Breast epithelium (tissue), 4 donors: ENCODE measurements around the gene SPTLC1. TPM values are rescaled to one million over a fixed set of nuclear protein-coding genes. Genes with fewer than 3 reads are reported as not detected.

Experiments
- DNase-seq, 2 donors: peaks; one replicate each; pipeline ENCODE4 v3.0.0-alpha.2; 2019; ENCODE audit warnings: low spot score in 2 of 2
- H3K27ac ChIP-seq, 2 donors: fragments of 200-600 bp; sonication (generic) in 1 of 2; one replicate each; pipeline ENCODE4 v1.5.1; 2016 to 2019; ENCODE audit warnings: mild to moderate bottlenecking in 1 of 2
- H3K27me3 ChIP-seq, 2 donors: fragments of 200-600 bp; sonication (generic) in 1 of 2; one replicate each; pipeline versions ENCODE4 v1.5.1 to v1.6.0; 2017 to 2019; ENCODE audit warnings: control low read depth in 1 of 2, mild to moderate bottlenecking in 1 of 2
- H3K36me3 ChIP-seq: fragments of 200-600 bp; one replicate; pipeline ENCODE4 v1.5.1; 2019
- H3K4me1 ChIP-seq, 2 donors: fragments of 200-600 bp; sonication (generic); one replicate each; pipeline ENCODE4 v1.5.1; 2016 to 2019; ENCODE audit warnings: control low read depth in 1 of 2
- H3K4me3 ChIP-seq, 3 donors: fragments of 200-600 bp; sonication (generic); 1 replicate in 2 of 3; 2 replicates in 1 of 3; pipeline ENCODE4 v1.5.1; 2016 to 2019; ENCODE audit warnings: mild to moderate bottlenecking in 3 of 3, moderate library complexity in 2 of 3
- H3K9me3 ChIP-seq, 2 donors: fragments of 200-600 bp; sonication (generic) in 1 of 2; one replicate each; pipeline ENCODE4 v1.5.1; 2016 to 2019; ENCODE audit warnings: control low read depth in 1 of 2
- CTCF ChIP-seq, 3 donors: fragments of 450-650 bp; IDR thresholded peaks; one replicate each; pipeline ENCODE4 v1.5.1; 2016 to 2017; ENCODE audit warnings: antibody characterized with exemption in 3 of 3, mild to moderate bottlenecking in 3 of 3, moderate library complexity in 3 of 3
- POLR2A ChIP-seq: fragments of 450-650 bp; IDR thresholded peaks from one replicate; pipeline ENCODE4 v1.6.1; 2016; ENCODE audit warnings: antibody characterized with exemption, mild to moderate bottlenecking, moderate library complexity
- POLR2AphosphoS5 ChIP-seq, 3 donors: sonication (generic); formaldehyde crosslinking; IDR thresholded peaks; one replicate each; pipeline ENCODE4 v1.6.1; 2017; ENCODE audit warnings: antibody characterized with exemption in 3 of 3
- intact Hi-C: fragments of 100-400 bp; cut with DNase I; formaldehyde crosslinking; loops from one replicate; pipeline ENCODE4 v1.15.1; 2023; ENCODE audit warnings: low total_unique reads
- total RNA-seq, 3 donors: library from RNA; depleted of rRNA; stranded (reverse); fragments of >200 nt; gene quantifications; one replicate each; pipeline ENCODE4 v1.1.0, GENCODE V29; 2016

The SPTLC1 gene
- total RNA-seq, 3 donors from 2014 or later, result 89.8 to 109 (median 99.7) TPM

DNA sequence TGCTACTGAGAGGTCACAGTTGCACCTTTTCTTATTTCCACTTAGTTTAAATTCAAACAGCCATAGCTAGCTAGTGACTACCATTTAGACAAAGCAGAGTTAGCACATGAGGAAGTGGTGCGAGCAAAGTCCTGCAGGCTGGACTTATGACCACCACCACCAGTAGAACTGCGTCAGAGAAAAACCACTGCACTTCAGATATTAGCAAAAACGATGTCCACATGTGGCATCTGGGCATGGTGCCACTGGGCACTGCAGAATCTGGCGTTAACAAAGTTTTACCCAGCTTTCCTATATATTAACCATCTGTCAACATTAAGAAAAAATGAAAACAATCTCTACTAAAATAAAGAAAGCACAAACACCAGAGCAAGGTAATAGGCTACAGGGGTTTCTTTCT, 80.1 kb downstream of the SPTLC1 start:
- Histone ChIP-seq H3K27ac (peak overlapping the region in 1 of 2 donors; percentile 13), H3K36me3 (peaks cover 4% of the 10 kb centered on the region), H3K9me3 (no peaks in the 10 kb centered on the region), H3K4me3 (no peak overlapping the region), H3K27me3 (no peaks in the 10 kb centered on the region), H3K4me1 (no peaks in the 10 kb centered on the region)
- intact Hi-C loops, result no loop called here
- no peak for DNase-seq
- no peak for TF ChIP-seq POLR2A
- TF ChIP-seq POLR2AphosphoS5 (IDR thresholded peaks at IDR 0.05), result no peak
- TF ChIP-seq CTCF (IDR thresholded peaks at IDR 0.05), result no peak

DNA sequence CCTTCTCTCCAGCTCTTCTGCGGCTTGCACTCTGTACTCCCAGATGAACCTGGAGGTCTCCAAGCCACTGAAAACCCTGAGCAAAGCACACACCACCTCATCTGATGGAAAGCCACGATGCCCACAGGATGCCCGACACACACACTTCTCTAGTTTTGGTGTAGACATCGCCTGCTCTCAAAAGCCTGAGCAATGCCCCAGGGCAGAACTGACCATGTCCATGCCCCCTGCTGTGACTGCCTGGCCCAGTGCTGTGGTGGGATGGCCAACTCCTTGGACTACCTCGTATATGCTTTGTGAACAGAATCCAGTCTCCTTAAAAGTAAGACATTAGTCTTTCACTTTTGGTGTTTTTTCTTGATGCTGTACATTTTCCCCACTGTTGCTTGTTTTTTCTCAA, 81.2 kb downstream of the SPTLC1 start:
- DNase-seq, result no peak
- H3K4me1 ChIP-seq, result no peaks in the 10 kb centered on the region
- intact Hi-C loops, result no loop called here
- peaks cover 4% of the 10 kb centered on the region for H3K36me3 ChIP-seq
- H3K27ac ChIP-seq, result no peak overlapping the region
- no peaks in the 10 kb centered on the region for H3K9me3 ChIP-seq
- no peak for TF ChIP-seq CTCF (IDR thresholded peaks at IDR 0.05)
- no peak for TF ChIP-seq POLR2A
- no peak for TF ChIP-seq POLR2AphosphoS5 (IDR thresholded peaks at IDR 0.05)
- no peak overlapping the region for H3K4me3 ChIP-seq
- no peaks in the 10 kb centered on the region for H3K27me3 ChIP-seq

- Histone ChIP-seq H3K36me3 (peaks cover 4% of the 10 kb centered on the region), H3K4me3 (no peak overlapping the region), H3K27me3 (no peaks in the 10 kb centered on the region), H3K9me3 (no peaks in the 10 kb centered on the region), H3K27ac (no peak overlapping the region), H3K4me1 (no peaks in the 10 kb centered on the region)
- DNase-seq, result no peak
- TF ChIP-seq CTCF (IDR thresholded peaks at IDR 0.05), result no peak
- no peak for TF ChIP-seq POLR2A
- no peak for TF ChIP-seq POLR2AphosphoS5 (IDR thresholded peaks at IDR 0.05)
- intact Hi-C loops, result no loop called here
Measured at GRCh38 chr9:92033307-92033706, 81.9 kb downstream of the SPTLC1 start.

DNA sequence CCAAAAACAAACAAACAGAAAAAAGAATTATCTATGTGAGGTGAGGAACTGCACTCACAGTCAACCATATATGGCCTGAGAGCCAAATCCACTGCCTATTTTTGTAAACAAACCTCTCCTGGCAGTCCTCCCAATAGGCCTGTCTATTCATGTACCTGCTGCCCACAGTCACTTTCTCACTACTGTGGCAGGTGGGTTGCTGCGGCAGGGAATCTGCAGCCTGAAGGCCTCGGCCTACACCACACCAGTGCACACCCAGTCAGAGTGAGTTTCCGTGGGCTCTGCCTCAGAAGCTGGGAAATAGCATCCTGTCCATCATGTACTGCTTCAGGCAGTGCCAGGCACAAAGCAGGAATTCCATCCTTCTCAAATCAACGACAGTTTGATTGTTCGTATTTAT, 82.3 kb downstream of the SPTLC1 start:
- Histone ChIP-seq H3K36me3 (peaks cover 4% of the 10 kb centered on the region), H3K9me3 (no peaks in the 10 kb centered on the region), H3K4me1 (no peaks in the 10 kb centered on the region), H3K4me3 (no peak overlapping the region), H3K27me3 (no peaks in the 10 kb centered on the region), H3K27ac (no peak overlapping the region)
- TF ChIP-seq POLR2A, result no peak
- no peak for TF ChIP-seq CTCF (IDR thresholded peaks at IDR 0.05)
- TF ChIP-seq POLR2AphosphoS5 (IDR thresholded peaks at IDR 0.05), result no peak
- intact Hi-C loops, result no loop called here
- no peak for DNase-seq

GRCh38 chr9:92030367-92030766, 84.8 kb downstream of the SPTLC1 start:
- Histone ChIP-seq H3K36me3 (peaks cover 4% of the 10 kb centered on the region), H3K27ac (no peak overlapping the region), H3K4me1 (no peaks in the 10 kb centered on the region), H3K4me3 (no peak overlapping the region), H3K9me3 (no peaks in the 10 kb centered on the region), H3K27me3 (no peaks in the 10 kb centered on the region)
- no peak for TF ChIP-seq POLR2AphosphoS5 (IDR thresholded peaks at IDR 0.05)
- no peak for TF ChIP-seq CTCF (IDR thresholded peaks at IDR 0.05)
- TF ChIP-seq POLR2A, result no peak
- intact Hi-C loops, result no loop called here
- DNase-seq, result no peak
